NCI-H1930 (cell line): ENCODE data around the gene RAB17.

Experiments
- DNase-seq, 2 experiments: peaks; one replicate each; lab custom pipeline; 2025; lab: John Stamatoyannopoulos, UW

RAB17 gene

GRCh38 chr2:237590272-237591140, at the start of gene RAB17:
RAB17 (minus strand) TSS chr2:237590734; CDS start chr2:237586154, 4,580 bp downstream.
- no peak for DNase-seq

GRCh38 chr2:237639836-237640220, 49.3 kb upstream of the RAB17 start:
- DNase-seq, result no peak

DNA sequence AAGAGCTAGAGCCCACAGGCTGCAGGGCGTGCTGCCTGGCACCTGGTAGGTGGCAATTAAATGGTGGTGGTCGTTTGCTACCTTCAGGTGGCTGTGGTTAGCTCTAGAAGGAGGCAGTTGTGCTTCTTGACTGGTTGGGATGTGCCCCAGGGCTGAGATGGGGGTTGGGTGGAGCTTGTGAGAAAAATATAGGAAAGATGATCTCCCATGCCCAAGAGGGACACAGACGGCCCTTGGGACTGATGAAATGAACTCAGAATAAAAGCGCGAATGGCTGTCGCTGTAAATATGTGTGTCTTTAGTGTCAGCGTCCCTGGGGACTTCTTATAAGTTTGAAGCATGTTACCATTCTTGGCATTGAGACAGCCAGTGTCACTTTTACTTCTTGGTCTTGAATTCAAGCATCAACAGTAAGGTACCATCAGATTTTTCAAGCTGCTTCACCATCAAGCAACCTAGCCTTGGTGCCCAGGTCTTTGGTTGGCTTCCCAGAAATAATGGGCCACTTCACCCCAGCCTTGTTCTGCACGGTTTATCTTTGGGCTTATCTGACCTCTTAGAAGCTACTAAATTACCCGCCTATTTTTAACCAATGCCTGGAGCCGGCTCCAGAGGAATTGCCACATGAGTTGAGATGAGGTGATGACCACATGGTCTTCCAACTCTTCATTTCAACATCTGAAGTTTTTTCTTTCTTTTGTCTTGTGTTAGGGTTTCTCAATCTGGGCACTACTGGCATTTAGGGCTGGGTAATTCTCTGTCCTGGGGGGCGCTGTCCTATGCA, 48.7 kb upstream of the RAB17 start:
- no peak for DNase-seq

DNA sequence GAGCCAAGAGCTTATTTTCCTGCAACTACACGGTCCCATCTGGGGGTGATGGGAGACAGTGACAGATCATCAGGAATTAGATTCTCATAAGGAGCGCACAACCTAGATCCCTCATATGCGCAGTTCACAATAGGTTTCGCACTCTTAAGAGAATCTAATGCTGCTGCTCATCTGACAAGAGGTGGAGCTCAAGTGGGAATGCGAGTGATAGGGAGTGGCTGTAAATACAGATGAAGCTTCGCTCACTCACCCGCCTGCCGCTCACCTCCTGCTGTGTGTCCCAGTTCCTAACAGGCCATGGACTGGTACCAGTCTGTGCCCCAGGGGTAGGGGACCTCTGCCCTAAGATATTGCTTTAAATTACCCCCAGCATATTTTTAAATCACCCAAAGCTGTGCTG, 47.6 kb upstream of the RAB17 start:
- DNase-seq, result no peak

DNA sequence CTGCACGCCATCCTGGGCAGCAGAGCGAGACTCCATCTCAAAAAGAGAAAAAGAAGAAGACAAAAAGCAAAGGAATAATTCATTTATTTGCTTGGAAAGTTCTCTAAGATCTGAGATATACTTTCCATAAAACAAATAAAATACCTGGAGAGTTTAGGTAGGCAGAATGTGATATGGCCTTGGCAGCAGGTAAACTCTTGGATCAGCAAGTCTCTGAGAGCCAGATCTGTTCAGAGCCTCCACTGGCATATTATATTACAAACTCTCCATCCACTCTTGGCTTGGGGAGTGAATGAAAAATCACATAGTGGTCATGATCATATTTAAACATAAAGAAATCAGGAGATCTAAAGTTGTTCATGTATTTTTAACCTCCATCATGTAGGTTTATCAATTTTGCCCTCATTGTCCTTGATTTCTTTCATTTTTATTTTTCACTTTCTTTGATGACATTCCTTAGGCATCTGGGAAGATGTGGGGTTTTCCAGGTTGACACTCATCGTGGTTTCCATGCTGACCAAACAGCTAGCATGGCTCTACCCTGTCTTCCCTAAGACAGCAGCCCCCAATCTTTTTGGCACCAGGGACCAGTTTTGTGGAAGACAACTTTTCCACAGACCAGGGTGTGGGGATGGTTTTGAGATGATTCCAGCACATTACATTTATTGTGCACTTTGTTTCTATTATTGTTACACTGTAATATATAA, 47.0 kb upstream of the RAB17 start:
- no peak for DNase-seq

GRCh38 chr2:237636578-237636977, 46.0 kb upstream of the RAB17 start:
- no peak for DNase-seq

DNA sequence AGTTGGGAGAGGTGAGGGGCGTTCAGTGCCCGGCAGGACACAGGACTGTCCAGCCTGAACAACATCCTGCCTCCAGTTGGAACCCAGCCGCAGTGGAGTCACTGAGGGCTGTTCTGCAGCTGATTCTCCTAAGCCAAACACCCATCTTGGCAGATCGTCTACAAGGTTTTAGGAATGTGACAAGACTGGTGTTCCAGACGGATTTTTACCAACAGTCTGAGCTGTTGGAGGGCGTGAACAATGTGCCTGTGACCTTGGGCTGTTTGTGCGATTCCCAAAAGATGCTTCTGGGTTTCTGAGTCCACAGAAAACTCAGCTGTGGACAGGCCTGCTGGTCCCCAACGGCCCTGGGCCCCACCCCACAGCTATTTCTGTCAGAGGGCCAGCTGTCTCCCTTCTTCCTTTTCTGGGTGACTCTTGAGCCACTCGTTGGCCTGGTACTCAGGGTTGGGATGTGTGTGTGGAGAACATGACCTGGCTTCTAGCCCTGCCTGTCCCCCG, 42.6 kb upstream of the RAB17 start:
- DNase-seq, result no peak

DNA sequence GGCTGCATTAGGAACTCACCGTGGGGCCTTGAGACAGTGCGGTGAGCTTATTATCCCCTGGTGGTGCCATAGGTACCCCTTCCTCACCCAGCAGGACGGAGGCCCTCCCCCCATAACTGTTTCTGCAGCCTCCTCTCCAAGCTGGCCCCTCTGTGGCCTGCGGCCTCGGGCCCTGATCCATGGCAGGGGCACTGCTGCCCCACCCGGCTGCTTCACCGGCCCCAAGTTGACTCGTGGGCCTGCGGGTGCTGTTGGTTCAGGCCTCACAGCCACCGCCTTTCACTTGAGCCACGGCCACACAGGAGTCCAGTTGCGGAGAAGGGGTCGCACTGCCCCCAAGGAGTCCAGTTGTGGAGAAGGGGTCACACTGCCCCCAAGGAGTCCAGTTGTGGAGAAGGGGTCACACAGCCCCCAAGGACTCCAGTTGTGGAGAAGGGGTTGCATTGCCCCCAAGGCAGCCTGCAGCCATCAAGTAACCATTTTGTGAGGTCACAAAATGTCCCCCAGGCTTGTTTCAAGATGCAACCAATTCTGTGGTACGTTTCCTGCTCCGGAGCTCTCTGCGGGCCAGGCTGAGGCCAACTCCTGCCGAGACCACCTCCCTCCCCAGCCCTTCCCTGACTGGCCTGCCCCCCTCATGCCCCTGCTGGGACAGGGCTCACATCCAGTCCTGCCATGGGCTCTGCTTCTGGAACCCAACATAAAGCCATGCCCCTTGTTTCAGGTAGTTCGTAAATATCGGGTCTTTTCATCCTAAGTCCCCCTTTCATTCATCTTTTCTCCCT, 41.5 kb upstream of the RAB17 start:
- no peak for DNase-seq

GRCh38 chr2:237631007-237631785, 40.7 kb upstream of the RAB17 start:
- DNase-seq, result no peak

- DNase-seq, result no peak
Measured at GRCh38 chr2:237630216-237631000, 39.9 kb upstream of the RAB17 start.

GRCh38 chr2:237629739-237630138, 39.2 kb upstream of the RAB17 start:
- DNase-seq, result no peak

- DNase-seq, result no peak
Measured at GRCh38 chr2:237629188-237629534, 38.6 kb upstream of the RAB17 start.

- DNase-seq, result no peak
Measured at GRCh38 chr2:237628247-237629187, 38.0 kb upstream of the RAB17 start.

DNA sequence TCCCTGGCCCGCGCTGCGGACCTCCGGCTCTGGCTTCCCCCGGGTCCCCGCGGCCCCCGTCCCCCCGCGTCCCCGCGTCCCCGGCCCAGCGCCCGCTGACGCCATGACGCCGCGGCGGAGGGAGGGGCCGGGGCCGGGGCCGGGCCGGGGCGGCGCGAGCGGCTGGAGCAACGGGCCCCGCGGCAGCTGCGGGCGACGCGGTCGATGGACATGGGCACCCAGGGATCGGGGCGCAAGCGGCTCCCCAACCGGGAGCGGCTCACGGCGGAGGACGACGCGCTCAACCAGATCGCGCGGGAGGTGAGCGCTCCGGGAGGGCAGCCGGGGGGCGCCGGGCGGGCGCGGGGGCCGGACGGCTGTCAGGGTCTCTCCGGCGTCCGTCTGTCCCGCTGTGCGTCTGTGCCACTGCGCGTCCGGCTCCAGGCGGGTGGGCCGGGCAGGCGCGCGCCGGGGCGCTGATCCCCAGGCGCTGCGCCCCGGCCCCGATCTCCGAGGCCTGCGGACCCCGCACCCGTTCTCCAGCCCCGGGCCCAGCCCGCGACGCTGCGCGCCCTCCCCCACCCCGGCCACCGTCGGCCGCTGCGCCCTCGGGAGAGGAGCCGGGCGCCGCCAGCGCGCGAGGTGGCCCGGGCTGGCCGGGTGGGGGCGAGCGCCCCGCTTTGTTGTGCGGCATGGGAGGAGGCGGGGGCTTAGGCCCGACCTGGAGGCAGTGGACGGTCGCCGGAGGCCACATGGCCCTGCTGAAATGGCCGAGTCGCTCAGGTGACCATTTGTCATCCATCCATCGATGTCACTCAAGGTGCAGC, 37.1 kb upstream of the RAB17 start, which contains the start of gene LRRFIP1:
Gene LRRFIP1 (plus strand): TSS at position 147 of the 806 bp plus-strand sequence. CDS start 58 bp downstream, at position 205.
- DNase-seq, result peak in 1 of 2 experiments; percentile 4

- DNase-seq, result no peak
Measured at GRCh38 chr2:237626813-237627440, 36.4 kb upstream of the RAB17 start.

DNA sequence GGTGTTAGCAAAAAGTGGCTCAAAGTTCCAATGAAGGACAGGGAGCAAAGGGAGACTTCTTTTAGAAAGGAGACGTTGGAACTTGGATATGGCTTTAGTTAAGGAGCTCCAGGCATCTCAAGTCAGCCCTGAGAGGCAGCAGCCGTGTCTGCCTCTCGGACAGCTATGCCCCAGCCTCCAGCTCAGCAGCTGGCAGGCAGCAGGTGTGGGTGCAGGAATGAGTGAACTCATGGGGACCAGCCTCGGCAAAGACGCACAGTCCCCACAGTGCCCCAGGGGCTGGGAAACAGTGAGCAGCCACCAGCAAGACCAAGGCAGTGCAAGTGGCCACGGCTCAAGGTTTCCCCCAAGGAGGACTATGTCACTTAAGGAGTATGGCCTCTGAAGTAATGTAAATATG, 35.2 kb upstream of the RAB17 start:
- no peak for DNase-seq

DNA sequence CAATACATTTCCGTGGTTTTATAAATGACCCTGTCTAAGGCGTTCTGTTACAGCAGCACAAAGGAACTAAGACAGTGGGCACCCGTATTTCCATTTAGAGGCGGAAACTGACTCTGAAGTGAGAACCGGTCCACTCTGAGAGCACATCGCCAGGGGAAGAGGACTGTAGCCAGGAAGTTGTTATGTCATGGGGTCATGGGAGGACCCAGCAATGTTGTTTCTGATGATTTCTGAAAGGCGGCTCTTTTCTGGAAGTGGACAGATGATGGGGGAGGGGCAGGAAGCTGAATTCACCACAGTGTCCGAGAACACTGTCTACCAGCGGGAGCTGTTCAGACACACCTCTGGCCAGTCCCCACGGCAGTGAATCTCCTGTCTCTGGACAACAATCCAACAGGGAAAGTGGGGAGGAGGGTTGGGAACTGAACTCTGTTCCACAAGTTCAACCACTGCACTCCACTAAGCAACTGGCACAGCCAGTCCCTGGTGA, 34.7 kb upstream of the RAB17 start:
- no peak for DNase-seq
